22Rv1 (cell line): ENCODE measurements around the gene PPP1CC.

Experiments used
- H3K27ac ChIP-seq: fragments of 450-650 bp; 2 replicates; pipeline ENCODE4 v1.5.1; 2017
- ZFX ChIP-seq: fragments of 450-650 bp; IDR thresholded peaks from 2 replicates; pipeline ENCODE4 v1.6.1; 2017; ENCODE audit warnings: antibody characterized with exemption, borderline replicate concordance
- TF ChIP-seq, protein P1 (sequence below): fragments of 450-650 bp; IDR thresholded peaks from 2 replicates; pipeline ENCODE4 v1.5.1; 2017; ENCODE audit warnings: mild to moderate bottlenecking

The PPP1CC gene

GRCh38 chr12:110670161-110670701, 72.5 kb downstream of the PPP1CC start:
- no peak overlapping the region for H3K27ac ChIP-seq
- TF ChIP-seq, protein P1, sequence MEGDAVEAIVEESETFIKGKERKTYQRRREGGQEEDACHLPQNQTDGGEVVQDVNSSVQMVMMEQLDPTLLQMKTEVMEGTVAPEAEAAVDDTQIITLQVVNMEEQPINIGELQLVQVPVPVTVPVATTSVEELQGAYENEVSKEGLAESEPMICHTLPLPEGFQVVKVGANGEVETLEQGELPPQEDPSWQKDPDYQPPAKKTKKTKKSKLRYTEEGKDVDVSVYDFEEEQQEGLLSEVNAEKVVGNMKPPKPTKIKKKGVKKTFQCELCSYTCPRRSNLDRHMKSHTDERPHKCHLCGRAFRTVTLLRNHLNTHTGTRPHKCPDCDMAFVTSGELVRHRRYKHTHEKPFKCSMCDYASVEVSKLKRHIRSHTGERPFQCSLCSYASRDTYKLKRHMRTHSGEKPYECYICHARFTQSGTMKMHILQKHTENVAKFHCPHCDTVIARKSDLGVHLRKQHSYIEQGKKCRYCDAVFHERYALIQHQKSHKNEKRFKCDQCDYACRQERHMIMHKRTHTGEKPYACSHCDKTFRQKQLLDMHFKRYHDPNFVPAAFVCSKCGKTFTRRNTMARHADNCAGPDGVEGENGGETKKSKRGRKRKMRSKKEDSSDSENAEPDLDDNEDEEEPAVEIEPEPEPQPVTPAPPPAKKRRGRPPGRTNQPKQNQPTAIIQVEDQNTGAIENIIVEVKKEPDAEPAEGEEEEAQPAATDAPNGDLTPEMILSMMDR = no peak
- no peak for TF ChIP-seq ZFX
